GM12801 (cell line): ENCODE results near the gene CCDC171.

Experiments
- TF ChIP-seq, protein P1 (sequence below): IDR thresholded peaks from one replicate; pipeline ENCODE4 v1.5.1; 2011; ENCODE audit warnings: control low read depth; ENCODE audit not compliant: insufficient read length; ENCODE audit errors: extremely low read depth

CCDC171 gene

GRCh38 chr9:15975101-15975778 is 422.4 kb downstream of the CCDC171 start:
- TF ChIP-seq, protein P1, sequence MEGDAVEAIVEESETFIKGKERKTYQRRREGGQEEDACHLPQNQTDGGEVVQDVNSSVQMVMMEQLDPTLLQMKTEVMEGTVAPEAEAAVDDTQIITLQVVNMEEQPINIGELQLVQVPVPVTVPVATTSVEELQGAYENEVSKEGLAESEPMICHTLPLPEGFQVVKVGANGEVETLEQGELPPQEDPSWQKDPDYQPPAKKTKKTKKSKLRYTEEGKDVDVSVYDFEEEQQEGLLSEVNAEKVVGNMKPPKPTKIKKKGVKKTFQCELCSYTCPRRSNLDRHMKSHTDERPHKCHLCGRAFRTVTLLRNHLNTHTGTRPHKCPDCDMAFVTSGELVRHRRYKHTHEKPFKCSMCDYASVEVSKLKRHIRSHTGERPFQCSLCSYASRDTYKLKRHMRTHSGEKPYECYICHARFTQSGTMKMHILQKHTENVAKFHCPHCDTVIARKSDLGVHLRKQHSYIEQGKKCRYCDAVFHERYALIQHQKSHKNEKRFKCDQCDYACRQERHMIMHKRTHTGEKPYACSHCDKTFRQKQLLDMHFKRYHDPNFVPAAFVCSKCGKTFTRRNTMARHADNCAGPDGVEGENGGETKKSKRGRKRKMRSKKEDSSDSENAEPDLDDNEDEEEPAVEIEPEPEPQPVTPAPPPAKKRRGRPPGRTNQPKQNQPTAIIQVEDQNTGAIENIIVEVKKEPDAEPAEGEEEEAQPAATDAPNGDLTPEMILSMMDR: no peak

- TF ChIP-seq, protein P1: no peak
Observed at GRCh38 chr9:15977438-15977837, 424.6 kb downstream of the CCDC171 start.

DNA sequence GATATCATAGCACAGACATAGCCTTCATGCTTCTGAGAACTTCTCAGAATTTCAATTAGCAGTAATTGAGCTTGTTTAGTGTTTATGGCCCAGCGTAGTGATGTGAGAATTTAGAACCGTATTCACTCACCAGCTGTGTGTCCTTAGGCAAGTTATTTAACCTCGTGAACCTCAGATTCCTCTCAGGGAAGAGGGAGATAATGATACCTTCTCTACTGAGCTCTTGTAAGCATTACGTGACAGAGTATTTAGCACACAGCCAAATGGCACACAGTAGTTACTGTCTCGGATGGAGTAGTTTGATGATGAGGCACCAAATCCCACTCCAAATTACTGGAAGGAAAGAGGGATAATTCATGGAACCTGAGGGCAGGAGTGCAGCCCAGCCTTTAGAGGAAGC is 429.3 kb downstream of the CCDC171 start:
- TF ChIP-seq, protein P1: no peak

GRCh38 chr9:15999422-16000339 is 446.8 kb downstream of the CCDC171 start:
- TF ChIP-seq, protein P1: no peak

DNA sequence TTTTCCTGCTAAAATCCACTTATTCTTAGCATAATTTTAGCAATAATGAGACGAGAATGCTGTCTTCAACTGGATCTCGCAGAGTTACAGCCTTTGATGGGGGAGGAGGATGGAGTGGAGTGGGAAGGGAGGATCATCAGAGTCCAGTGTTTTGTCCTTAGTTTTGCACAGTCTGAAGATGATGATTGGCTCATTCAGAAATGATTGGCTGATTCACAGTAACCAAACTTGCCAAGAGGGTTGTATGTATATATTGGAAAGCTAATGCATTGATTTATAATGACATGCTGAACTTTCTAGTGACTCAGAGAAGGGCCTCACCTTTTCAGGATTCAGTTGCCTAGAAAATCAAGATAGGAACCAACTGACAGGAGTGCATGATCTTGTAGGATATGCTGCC is 448.0 kb downstream of the CCDC171 start:
- TF ChIP-seq, protein P1: no peak

- TF ChIP-seq, protein P1: no peak
Observed at GRCh38 chr9:16001856-16002255, 449.0 kb downstream of the CCDC171 start.

DNA sequence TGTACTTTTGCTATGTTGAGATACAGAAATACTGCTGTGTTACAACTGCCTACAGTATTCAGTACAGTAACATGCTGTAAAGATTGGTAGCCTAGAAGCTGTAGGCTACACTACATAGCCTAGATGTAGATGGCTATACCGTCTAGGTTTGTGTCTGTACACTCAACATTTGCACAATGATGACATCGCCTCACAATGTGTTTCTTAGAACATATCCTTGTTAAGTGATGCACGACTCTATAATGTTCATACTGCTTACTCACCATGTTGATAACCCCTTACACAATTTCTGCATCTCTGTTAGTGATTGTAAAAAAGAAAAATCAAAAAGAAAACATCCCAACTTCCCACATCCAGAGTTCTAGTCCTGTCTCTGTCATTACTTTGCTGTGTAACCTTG is 450.0 kb downstream of the CCDC171 start:
- TF ChIP-seq, protein P1: no peak
